MM.1S (cell line): Measurements from ENCODE around the gene BDNF.

Experiments
- DNase-seq: peaks from one replicate; pipeline ENCODE4 v3.0.0-alpha.2; 2015
- H2AFZ ChIP-seq: fragments of 300-600 bp; sonication (generic); 2 replicates; pipeline ENCODE4 v1.6.0; 2016; ENCODE audit warnings: antibody characterized with exemption, low read length
- H3F3A ChIP-seq: fragments of 300-600 bp; sonication (generic); 2 replicates; pipeline ENCODE4 v1.6.1; 2016; ENCODE audit warnings: mild to moderate bottlenecking, antibody characterized with exemption, low read length, moderate library complexity, mixed read lengths; ENCODE audit not compliant: insufficient read depth
- H3K27ac ChIP-seq: fragments of 300-600 bp; sonication (generic); 2 replicates; pipeline ENCODE4 v1.5.1; 2016; ENCODE audit warnings: mild to moderate bottlenecking, low read length
- H3K27me3 ChIP-seq: fragments of 300-600 bp; sonication (generic); replicated peaks from 2 replicates; pipeline ENCODE4 v1.6.0; 2016; ENCODE audit warnings: low read length; ENCODE audit not compliant: insufficient read depth
- H3K36me3 ChIP-seq: fragments of 300-600 bp; sonication (generic); replicated peaks from 2 replicates; pipeline ENCODE4 v1.6.1; 2016; ENCODE audit warnings: mild to moderate bottlenecking, low read length, mixed read lengths; ENCODE audit not compliant: insufficient read depth
- H3K4me1 ChIP-seq: fragments of 300-600 bp; sonication (generic); 2 replicates; pipeline ENCODE4 v1.6.1; 2016; ENCODE audit warnings: low read length, mixed read lengths
- H3K4me2 ChIP-seq: fragments of 300-600 bp; sonication (generic); 2 replicates; pipeline ENCODE4 v1.6.0; 2016; ENCODE audit warnings: low read depth, low read length
- H3K4me3 ChIP-seq: fragments of 300-600 bp; sonication (generic); 2 replicates; pipeline ENCODE4 v1.5.1; 2016; ENCODE audit warnings: low read length, mixed read lengths
- H3K79me2 ChIP-seq: fragments of 300-600 bp; sonication (generic); 2 replicates; pipeline ENCODE4 v1.6.1; 2016; ENCODE audit warnings: mixed run types, low read length, mixed read lengths
- H3K9ac ChIP-seq: fragments of 300-600 bp; sonication (generic); 2 replicates; pipeline ENCODE4 v1.6.1; 2016; ENCODE audit warnings: low read length, mixed read lengths
- H3K9me2 ChIP-seq: fragments of 300-600 bp; sonication (generic); replicated peaks from 2 replicates; pipeline ENCODE4 v1.6.1; 2016; ENCODE audit warnings: mild to moderate bottlenecking, low read length, mixed read lengths; ENCODE audit not compliant: insufficient read depth
- H3K9me3 ChIP-seq: fragments of 300-600 bp; sonication (generic); replicated peaks from 2 replicates; pipeline ENCODE4 v1.6.1; 2016; ENCODE audit warnings: mild to moderate bottlenecking, low read length, mixed read lengths; ENCODE audit not compliant: insufficient read depth
- H4K20me1 ChIP-seq: fragments of 300-600 bp; sonication (generic); 2 replicates; pipeline ENCODE4 v1.6.1; 2016; ENCODE audit warnings: mild to moderate bottlenecking, low read length, moderate library complexity, mixed read lengths; ENCODE audit not compliant: insufficient read depth
- CTCF ChIP-seq: fragments of 300-600 bp; sonication (generic); IDR thresholded peaks from 2 replicates; pipeline ENCODE4 v1.5.1; 2016; ENCODE audit warnings: antibody characterized with exemption, low read length, mixed read lengths
- EZH2 ChIP-seq: fragments of 300-600 bp; sonication (generic); optimal IDR thresholded peaks from 2 replicates; pipeline ENCODE3; 2017; ENCODE audit warnings: low read depth, mild to moderate bottlenecking, antibody characterized with exemption, low read length, mixed read lengths
- EZH2phosphoT487 ChIP-seq: fragments of 300-600 bp; sonication (generic); IDR thresholded peaks from 2 replicates; pipeline ENCODE4 v1.6.1; 2018; ENCODE audit warnings: antibody characterized with exemption, low read length

The BDNF gene

GRCh38 chr11:27699926-27700350, 317 bp downstream of the BDNF start:
- H3K9ac ChIP-seq, result peak overlapping the region; percentile 20; the same call in 1 of the 2 replicates
- 0 out of 2 replicates have a peak, but pooled peaks cover 5% of the 10 kb centered on the region for H3K4me1 ChIP-seq
- no peak for DNase-seq
- H2AFZ ChIP-seq, result peak overlapping the region; percentile 85
- no peaks in the 10 kb centered on the region for H4K20me1 ChIP-seq
- H3K4me2 ChIP-seq, result peak overlapping the region; percentile 100
- no peak overlapping the region for H3K27ac ChIP-seq
- no peaks in the 10 kb centered on the region for H3K9me3 ChIP-seq
- H3K9me2 ChIP-seq, result no peaks in the 10 kb centered on the region
- H3K4me3 ChIP-seq, result peak overlapping the region; percentile 77
- no peaks in the 10 kb centered on the region for H3K36me3 ChIP-seq
- no peaks in the 10 kb centered on the region; the same call in 1 of the 2 replicates for H3K27me3 ChIP-seq
- no peak for TF ChIP-seq EZH2phosphoT487
- TF ChIP-seq CTCF, result no peak
- TF ChIP-seq EZH2, result no peak
- peaks cover 5% of the 10 kb centered on the region; the same call in 1 of the 2 replicates for H3F3A ChIP-seq
- no peaks in the 10 kb centered on the region for H3K79me2 ChIP-seq

- H3K9me3 ChIP-seq, result no peaks in the 10 kb centered on the region
- 0 out of 2 replicates have a peak, but pooled peaks cover 5% of the 10 kb centered on the region for H3K4me1 ChIP-seq
- H3F3A ChIP-seq, result peaks cover 5% of the 10 kb centered on the region; the same call in 1 of the 2 replicates
- no peak for DNase-seq
- no peak overlapping the region for H3K9ac ChIP-seq
- H2AFZ ChIP-seq, result peak overlapping the region; percentile 85
- no peaks in the 10 kb centered on the region for H3K9me2 ChIP-seq
- H3K27me3 ChIP-seq, result no peaks in the 10 kb centered on the region; the same call in 1 of the 2 replicates
- H3K36me3 ChIP-seq, result no peaks in the 10 kb centered on the region
- H3K4me3 ChIP-seq, result peak overlapping the region; percentile 77
- no peak for TF ChIP-seq EZH2
- no peak for TF ChIP-seq CTCF
- TF ChIP-seq EZH2phosphoT487, result no peak
- H3K27ac ChIP-seq, result no peak overlapping the region
- H3K79me2 ChIP-seq, result no peaks in the 10 kb centered on the region
- peak overlapping the region; percentile 100 for H3K4me2 ChIP-seq
- H4K20me1 ChIP-seq, result no peaks in the 10 kb centered on the region
Observed at GRCh38 chr11:27699242-27699925, 871 bp downstream of the BDNF start.

GRCh38 chr11:27698872-27699241, 1.4 kb downstream of the BDNF start:
- Histone ChIP-seq H3K9ac (no peak overlapping the region), H3K27ac (no peak overlapping the region), H4K20me1 (no peaks in the 10 kb centered on the region), H3K36me3 (no peaks in the 10 kb centered on the region), H3K27me3 (no peaks in the 10 kb centered on the region; the same call in 1 of the 2 replicates), H3K9me3 (no peaks in the 10 kb centered on the region), H3F3A (peaks cover 5% of the 10 kb centered on the region; the same call in 1 of the 2 replicates), H3K79me2 (no peaks in the 10 kb centered on the region), H3K4me3 (peak overlapping the region; percentile 77), H3K4me1 (0 out of 2 replicates have a peak, but pooled peaks cover 5% of the 10 kb centered on the region), H3K4me2 (peak overlapping the region; percentile 100), H3K9me2 (no peaks in the 10 kb centered on the region), H2AFZ (peak overlapping the region; percentile 85)
- DNase-seq, result peak; percentile 70
- TF ChIP-seq EZH2phosphoT487 (no peak), EZH2 (no peak), CTCF (peak; percentile 76)
